ENCODE results near the gene PTPN4. TPM values are rescaled to one million over a fixed set of nuclear protein-coding genes. Genes with fewer than 3 reads are reported as not detected.

The PTPN4 gene
- total RNA-seq, 1 experiment from 2014 or later: 34.3 TPM

GRCh38 chr2:119852214-119852613 lies 92.5 kb downstream of the PTPN4 start:
- no peak for DNase-seq (ENCODE audit: extremely low read depth, low read depth)

GRCh38 chr2:119853777-119854399 lies 94.2 kb downstream of the PTPN4 start:
- DNase-seq (ENCODE audit: extremely low read depth, low read depth): no peak

GRCh38 chr2:119856469-119856901 lies 96.8 kb downstream of the PTPN4 start:
- DNase-seq (ENCODE audit: extremely low read depth, low read depth): no peak

DNA sequence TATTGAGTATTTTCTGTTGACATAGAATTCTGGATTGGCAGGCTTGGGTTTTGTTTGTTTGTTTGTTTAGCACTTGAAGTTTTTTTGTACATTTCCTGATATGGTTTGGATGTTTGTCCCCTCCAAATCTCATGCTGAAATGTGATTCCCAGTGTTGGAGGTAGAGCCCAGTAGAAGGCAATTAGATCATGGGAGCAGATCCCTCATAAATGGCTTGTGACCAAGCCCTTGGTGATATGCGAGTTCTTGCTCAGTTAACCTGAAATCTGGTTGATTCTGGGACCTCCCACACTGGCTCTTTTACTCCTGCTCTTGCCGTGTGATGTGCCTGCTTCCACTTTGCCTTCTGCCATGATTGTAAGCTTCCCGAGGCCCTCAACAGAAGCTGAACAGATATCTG lies 98.0 kb downstream of the PTPN4 start:
- no peak for DNase-seq (ENCODE audit: extremely low read depth, low read depth)

GRCh38 chr2:119859528-119859927 lies 99.8 kb downstream of the PTPN4 start:
- no peak for DNase-seq (ENCODE audit: extremely low read depth, low read depth)

DNA sequence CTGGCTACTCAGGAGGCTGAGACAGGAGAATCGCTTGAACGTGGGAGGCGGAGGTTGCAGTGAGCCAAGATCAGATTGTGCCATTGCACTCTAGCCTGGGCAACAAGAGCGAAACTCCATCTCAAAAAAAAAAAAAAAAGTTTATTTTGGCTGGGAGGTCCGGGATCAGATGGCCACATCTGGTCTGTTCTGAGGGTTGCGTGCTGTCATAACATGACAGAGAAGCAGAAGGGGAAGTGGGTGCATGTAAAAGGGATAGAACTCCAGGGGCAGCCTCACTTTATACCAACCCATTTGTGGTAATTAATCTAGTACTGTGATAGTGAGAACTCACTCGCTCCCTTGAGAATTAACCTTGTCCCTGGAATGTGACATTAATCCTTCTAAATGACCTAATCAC lies 101.2 kb downstream of the PTPN4 start:
- DNase-seq (ENCODE audit: extremely low read depth, low read depth): no peak

DNA sequence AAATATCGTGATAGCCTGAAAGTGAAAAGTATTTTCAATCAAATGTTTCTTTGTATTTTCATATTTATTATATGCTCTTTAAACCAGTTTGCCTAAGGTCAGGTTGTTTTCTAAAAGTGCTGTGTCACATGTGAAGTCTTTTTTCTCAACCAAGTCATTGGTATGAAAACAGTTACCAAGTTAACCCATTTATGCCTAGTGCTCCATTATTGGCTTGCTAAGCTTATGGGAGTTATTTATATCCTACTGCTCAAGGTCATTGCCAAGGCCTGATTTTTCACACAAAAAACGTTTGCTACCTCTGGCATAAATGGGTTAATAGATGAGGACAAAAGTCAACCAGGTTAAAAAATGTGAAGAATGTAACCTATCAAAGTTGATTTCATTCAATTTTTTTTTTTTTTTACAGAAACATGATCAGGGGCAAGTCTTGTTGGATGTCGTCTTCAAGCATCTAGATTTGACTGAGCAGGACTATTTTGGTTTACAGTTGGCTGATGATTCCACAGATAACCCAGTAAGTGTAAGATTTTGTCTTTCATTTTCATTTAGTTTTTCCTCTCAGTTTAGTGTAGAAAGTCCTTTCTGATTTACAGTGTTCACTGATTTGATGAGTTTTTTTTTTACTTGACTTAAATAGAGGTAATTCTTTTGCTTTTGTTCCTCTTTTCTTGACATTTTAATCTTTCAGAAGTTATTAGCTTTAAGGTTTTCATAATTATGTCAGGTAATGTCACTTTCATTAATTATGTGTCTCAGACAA lies 102.6 kb downstream of the PTPN4 start:
- no peak for DNase-seq (ENCODE audit: extremely low read depth, low read depth)

DNA sequence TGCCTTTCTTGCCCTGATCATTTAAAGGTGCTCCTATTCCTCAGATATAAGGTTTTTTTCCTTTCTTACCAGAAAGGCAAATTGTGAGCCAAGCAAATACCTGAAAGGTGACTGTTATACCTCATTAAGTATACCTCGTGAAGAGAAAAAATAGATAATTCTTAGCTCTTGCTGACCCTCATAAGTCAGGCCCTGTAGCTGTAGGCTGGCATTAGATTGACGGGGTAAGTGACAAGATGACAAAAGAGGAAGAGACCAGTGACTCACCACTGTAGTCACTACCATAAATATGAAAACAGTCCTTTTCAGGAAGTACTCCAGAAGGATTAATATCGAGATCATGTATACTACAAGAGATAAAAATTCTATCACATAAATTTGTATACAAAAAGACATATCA lies 104.6 kb downstream of the PTPN4 start:
- DNase-seq (ENCODE audit: extremely low read depth, low read depth): no peak

- DNase-seq (ENCODE audit: extremely low read depth, low read depth): no peak
Observed at GRCh38 chr2:119871725-119872124, 112.0 kb downstream of the PTPN4 start.

- DNase-seq (ENCODE audit: extremely low read depth, low read depth): no peak
Observed at GRCh38 chr2:119873350-119874315, 113.9 kb downstream of the PTPN4 start.

DNA sequence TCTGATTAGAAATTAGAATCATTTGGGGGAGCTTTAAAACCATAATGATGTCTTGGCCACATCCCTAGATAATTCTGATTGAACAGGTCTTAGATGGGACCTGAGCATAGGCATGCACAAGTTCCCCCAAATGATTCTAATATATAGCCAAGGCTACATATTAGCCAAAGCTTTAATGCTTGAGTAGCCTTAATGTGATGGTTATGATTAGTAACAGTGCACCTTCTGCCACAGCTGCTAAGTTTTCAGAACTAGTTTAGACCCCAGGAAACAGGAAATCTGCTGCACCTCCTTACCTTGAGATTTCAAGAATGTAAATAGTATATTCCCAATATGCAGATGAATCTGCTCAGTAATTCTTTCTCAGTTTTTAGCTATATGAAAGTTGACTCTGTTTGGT lies 119.8 kb downstream of the PTPN4 start:
- DNase-seq (ENCODE audit: extremely low read depth, low read depth): no peak

GRCh38 chr2:119888680-119889079 lies 129.0 kb downstream of the PTPN4 start:
- no peak for DNase-seq (ENCODE audit: extremely low read depth, low read depth)

- DNase-seq (ENCODE audit: extremely low read depth, low read depth): no peak
Observed at GRCh38 chr2:119897736-119898395, 138.1 kb downstream of the PTPN4 start.

- no peak for DNase-seq (ENCODE audit: extremely low read depth, low read depth)
Observed at GRCh38 chr2:119901013-119901412, 141.3 kb downstream of the PTPN4 start.

GRCh38 chr2:119910566-119910965 lies 150.8 kb downstream of the PTPN4 start:
- no peak for DNase-seq (ENCODE audit: extremely low read depth, low read depth)

- DNase-seq (ENCODE audit: extremely low read depth, low read depth): no peak
Observed at GRCh38 chr2:119914266-119914665, 154.5 kb downstream of the PTPN4 start.

GRCh38 chr2:119921825-119922224 lies 162.1 kb downstream of the PTPN4 start:
- no peak for DNase-seq (ENCODE audit: extremely low read depth, low read depth)

DNA sequence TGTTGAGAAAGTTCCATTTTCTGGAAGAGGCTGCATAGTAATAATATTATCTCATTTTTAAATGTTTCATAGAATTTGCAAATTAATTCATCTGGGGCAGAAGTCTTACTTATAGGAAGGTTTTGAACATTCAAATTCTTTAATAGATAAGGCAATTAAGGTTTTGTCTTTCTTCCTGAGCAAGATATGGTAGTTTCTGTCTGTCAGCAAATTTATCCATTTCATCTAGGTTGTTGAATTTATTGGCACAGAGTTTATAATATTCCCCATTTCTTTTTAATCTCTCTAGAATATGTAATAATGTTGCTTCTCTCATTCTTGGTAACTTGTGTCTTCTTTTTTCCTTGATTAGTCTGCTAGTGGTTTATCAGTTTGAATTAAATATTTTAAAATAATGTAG lies 163.0 kb downstream of the PTPN4 start:
- DNase-seq (ENCODE audit: extremely low read depth, low read depth): no peak

DNA sequence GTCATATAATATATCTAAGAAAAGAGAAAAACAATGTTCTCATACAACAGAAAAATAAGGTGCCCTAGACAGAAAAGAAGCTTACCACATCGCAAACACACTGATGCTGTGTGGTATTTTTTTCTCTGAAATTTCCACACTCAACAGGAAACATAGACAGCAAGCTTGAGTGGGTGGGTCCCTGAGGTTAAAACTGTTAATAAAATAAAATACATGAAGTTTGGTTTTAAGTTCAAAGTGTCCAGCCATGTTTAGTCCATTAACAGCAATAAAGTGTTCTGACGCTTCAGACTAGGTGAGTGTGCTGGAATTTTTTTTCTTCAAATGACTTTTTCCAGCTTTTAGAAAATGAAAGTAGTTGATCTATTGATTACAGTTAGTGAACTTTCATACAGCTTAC lies 169.8 kb downstream of the PTPN4 start:
- no peak for DNase-seq (ENCODE audit: extremely low read depth, low read depth)

DNA sequence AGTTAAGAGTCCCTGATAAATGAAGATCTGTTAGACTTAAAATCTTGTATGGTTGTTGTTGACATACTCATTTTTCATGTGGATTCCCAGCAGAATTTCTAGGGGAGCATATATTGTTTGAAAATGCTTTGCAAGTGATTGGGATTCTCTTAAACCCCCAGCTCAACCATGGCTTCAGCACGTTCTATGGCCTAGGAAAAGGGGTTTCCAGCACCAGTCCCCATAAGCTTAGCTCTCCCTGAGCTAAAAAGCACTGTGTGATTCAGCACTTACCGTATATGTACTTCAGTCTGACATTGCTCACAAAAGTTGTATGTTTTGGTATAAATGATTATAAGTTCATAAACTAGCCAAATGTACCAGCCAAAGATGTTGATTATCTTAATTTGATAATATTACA lies 173.1 kb downstream of the PTPN4 start:
- no peak for DNase-seq (ENCODE audit: extremely low read depth, low read depth)

DNA sequence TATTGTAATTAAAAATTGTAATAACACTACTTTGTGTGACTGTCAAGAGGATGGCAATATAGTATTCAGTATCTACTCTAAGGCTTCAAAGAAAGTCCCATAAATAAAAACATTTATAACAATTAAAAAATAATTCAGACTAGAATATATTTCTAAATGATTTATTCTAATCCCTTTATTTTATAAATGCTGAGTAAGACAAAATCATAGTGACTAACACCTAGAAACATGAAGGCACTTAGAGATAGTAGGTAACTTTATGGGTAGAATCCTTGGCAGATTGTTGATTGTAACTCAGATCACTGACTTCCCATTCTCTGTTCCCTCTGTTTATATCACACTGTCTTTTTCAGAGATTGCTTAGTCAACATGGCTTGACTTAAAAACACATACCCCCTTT lies 174.6 kb downstream of the PTPN4 start:
- no peak for DNase-seq (ENCODE audit: extremely low read depth, low read depth)

All from NCI-H460 (cell line).